GM19328 (cell line): ENCODE results near the gene RXFP2.

Source experiments
- ATAC-seq: cut with Tn5 transposase; IDR thresholded peaks from one replicate; pipeline ENCODE4 v1.9.1; 2021; ENCODE audit warnings: mild to moderate bottlenecking, moderate library complexity; ENCODE audit not compliant: unreplicated experiment

Gene RXFP2, protein sequence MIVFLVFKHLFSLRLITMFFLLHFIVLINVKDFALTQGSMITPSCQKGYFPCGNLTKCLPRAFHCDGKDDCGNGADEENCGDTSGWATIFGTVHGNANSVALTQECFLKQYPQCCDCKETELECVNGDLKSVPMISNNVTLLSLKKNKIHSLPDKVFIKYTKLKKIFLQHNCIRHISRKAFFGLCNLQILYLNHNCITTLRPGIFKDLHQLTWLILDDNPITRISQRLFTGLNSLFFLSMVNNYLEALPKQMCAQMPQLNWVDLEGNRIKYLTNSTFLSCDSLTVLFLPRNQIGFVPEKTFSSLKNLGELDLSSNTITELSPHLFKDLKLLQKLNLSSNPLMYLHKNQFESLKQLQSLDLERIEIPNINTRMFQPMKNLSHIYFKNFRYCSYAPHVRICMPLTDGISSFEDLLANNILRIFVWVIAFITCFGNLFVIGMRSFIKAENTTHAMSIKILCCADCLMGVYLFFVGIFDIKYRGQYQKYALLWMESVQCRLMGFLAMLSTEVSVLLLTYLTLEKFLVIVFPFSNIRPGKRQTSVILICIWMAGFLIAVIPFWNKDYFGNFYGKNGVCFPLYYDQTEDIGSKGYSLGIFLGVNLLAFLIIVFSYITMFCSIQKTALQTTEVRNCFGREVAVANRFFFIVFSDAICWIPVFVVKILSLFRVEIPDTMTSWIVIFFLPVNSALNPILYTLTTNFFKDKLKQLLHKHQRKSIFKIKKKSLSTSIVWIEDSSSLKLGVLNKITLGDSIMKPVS

DNA sequence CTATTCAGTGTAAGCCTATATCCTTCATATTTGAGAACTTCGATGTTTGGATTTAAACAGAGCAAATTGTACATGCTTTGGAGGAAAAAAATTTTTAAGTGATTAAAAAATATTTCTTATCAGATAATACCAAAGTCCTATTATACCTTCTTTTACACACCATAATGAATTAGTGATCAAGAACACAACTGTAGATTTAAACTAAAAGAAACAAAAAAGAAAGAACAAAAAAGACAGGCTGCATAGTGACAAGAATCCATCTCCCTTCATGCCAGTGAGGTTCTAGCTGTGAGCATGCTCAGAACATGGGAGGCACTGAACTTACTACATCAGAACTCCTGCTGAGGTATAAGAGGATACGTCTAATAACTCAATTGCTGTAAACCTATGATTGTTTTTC, at the start of gene RXFP2:
RXFP2 (plus strand) TSS at position 301 of the 400 bp plus-strand sequence; CDS start at position 388, 87 bp downstream.
- ATAC-seq, result no peak

DNA sequence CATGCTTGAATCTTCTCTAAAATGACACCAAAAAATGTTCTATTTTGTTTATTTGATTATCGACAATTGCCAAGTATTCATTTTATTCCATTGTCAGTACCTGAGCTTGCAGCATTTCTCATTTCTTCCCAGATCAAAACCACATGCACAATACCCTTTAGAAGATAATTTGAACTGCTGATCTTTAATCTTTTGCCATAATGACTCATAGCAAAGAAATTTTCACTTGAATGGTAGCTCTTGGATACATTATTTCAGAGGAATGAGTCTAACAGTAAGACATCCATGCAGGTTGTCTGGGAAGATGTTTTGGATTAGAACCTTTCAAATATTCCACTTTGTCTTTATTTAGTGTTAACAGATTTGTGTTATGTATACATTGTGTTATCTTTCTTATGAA, 42.0 kb upstream of the RXFP2 start:
- no peak for ATAC-seq

DNA sequence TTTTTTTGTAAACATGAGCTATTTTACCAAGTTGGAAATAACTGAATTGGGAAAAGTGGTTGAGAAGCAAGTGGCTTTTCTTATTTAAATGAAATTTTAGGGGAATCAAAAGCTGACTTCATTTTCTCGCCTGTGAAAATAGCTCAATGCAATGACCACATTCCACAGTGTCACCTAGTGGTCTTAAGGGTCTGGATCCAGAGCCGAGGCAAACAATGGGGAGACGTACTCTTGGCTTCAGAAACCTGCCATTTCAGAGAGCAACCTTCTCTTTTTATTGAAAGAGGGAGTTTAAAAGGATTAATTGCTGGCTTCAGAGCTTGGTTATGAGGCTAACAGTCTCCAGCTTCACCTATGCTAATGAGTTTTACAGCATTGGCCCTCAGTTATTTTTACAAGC, 39.7 kb upstream of the RXFP2 start:
- no peak for ATAC-seq

DNA sequence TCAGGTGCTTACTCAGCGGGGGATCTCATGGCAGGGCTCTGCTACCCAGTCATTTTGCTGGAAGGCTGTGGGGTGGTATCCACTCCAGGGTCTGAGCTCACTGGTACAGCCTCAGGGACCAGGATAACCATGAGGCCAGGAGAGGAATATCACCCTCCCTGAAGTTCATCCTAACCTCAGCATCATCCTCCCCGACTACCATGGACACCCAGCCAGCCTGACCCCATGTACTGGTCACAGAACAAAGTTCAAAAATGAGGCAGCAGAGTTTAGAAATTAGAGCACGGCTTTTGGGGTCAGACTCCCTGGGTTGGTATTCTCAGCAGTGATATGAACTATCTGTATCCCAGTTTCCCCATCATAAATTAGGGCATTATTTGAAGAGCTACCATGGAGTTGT, 35.5 kb upstream of the RXFP2 start:
- no peak for ATAC-seq

DNA sequence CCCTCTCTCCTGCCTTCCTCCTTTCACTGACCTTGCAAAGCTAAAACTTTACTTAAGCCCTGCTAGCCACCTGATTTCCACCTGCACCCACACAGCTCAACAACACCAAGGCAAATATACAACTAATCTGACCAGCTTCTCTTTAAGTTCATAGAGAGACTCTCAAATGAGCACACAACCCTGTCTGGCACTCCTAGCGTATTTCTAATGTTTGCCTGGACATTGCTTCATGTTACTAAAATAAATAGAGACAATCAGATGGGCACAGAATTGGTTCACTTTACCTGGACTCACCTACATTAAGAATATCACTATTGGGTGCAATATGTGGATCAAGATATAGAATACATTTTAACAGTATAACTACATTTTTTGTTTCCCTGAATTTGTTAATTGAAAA, 33.2 kb upstream of the RXFP2 start:
- no peak for ATAC-seq

DNA sequence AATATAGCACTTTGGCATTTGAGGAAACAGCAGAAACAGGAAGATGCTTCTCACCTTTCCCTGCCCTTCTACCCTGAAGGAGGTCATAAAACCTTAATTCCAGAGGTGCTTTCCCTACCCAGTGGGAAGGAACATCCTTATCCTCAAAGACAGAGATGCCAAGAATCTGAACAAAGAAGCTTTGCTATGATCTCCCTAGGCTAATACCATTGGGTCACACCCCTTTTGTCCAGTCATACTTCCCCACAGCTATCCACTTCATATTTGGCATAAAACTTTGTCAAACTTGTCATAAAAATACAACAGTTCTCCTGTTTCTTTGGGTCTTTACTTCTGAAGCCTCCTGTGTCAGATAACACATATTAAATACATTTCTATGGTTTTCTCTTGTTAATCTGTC, 21.7 kb upstream of the RXFP2 start:
- ATAC-seq, result no peak

DNA sequence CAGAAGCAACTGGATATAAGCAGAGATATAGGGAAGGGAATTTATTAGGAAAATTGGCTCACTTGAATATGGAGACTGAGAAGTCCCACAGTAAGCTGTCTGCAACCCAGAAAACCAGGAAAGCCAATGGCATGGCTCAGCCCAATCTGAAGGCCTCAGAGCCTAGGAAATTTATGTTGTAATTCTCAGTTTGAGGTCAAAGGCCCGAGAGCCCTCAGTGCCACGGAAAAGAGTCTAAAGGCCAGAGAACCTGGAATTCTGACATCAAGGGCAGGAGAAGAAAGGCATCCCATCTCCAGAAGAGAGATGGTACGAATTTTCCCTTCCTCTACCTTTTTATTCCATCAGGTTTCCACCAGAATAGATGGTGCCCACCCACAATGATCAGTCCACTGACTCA, 20.1 kb upstream of the RXFP2 start:
- no peak for ATAC-seq

DNA sequence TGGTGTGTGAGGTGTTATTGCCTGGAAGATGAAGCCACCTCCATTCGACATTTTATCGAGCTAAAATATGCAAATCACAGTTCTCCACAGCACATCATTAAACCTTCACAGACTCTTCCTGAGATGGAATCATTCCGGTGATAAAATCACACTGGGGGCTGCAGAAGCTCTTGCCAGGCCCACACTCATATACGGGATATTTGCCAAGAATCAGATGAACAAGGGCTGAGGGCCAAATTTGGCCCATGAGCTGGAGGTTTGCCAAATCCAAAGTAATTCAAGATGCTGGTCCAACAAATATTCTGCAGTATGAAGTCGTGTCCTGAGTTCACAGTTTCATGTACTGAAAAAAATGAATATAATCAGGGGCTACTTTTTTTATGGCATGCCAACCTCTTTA, 16.7 kb upstream of the RXFP2 start:
- ATAC-seq, result no peak

DNA sequence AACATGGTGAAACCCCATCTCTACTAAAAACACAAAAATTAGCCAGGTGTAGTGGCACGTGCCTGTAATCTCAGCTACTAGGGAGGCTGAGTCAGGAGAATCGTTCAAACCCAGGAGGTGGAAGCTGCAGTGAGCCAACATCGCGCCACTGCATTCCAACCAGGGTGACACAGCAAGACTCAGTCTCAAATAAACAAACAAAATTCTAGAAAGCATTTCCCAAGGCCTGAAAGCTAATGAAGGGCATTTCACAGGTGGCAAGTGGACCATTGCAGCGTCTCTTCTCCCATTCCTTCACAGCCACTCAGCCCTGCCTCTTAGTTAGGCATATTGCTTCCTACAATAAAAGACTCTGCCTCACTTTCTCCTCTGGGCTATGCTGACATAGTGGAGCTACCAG, 13.5 kb upstream of the RXFP2 start:
- no peak for ATAC-seq

DNA sequence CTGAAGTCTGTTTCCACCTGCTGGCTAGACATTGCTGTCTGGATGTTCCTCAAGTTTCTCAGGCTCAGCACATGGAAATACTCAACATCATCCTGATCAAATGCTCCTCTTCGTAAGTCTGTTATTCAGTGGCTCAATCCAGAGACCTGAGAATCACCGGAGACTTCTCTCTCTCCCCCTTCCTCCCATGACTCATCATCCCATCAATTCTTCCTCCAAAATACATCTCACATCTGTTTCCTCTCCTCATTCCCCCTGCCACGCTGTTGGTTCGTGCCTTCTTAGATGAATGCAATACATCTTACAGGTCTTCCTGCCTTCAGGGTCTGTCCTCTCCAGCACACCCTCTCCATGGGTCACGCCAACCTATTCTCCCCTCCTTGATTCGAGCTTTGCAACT, 7.4 kb upstream of the RXFP2 start:
- no peak for ATAC-seq

DNA sequence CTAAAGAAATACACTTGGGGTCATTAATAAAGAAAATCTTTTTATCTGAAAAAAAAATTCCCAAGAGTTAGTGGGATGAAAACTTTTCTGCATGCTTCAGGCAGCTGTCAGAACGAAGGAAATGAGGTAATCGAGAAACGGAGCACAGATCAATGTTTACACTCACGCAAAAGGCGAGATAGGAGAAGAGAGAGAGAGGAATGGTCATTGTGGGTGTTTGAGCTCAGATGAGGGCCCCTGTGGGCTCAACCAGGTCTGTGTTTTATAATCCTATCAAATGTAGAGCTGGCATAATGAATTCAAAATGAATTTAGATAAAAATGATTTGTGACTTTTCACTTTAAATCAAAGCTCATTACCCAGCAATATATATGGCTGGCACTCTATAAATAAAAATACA, 6.3 kb upstream of the RXFP2 start:
- no peak for ATAC-seq

DNA sequence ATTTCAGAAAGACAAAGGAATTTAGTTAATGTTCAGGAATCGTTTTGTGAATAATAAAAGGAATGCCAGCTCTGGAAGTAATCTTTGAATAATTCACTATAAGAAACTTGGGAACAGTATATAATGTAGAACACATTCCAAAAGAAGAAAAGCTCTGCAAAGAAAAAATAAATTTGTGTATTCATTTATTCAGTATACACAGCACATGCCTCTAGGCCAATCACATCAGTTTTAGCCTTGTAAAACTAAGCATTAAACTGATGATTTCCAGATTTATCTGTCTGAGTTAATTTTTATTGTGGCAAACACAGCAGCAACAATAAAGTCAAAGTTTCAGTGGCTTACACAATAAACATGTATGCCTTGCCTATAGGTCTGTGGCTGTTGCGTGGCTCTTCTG, 5.7 kb upstream of the RXFP2 start:
- ATAC-seq, result no peak

DNA sequence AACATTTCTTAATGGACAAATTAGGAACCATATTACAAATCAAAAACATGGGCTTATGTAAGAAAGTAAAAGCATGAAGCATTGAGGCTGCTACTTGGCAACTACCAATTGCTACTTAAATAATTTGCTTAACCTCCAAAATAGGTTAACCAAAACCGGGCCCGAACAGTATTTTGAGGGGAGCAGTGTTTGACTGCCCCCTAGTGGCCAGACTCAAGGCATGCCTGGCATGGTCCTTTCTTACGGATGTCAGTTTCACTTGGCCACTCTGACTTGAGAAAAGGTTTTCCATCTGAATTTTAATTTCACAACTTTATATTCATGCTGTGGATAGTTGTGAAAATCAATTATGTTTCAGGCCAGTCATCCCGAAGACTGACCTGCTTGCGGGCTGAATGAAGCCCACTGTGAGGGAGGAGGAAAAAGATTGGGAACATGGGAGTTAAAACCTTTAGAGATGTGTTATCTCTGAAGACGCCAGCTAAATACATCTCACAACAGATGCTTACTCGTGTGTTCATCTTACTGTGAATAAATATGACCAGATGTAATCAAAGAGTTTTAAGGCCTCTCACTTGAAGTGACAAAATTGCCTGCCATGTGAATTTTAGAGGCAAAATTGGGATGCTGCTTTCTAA, 2.9 kb downstream of the RXFP2 start:
- ATAC-seq, result peak; percentile 67

DNA sequence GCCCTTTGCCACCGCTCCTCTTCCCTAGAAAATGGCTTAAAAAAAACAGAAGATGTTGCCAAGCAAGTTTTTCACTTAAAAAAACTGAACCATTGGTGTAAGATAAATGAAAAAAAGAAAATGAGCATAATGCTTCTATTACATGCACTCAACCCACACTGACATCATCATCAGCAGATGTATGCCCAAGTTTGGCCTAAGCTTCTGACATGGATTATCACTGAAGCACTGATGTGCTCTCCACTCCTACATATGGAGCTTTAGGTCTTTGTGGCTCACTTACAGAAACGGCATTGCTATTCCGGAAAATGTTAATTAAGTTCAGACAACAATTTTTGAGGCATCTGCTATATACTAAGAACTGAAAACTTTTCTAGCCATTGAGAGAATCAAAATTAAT, 8.0 kb downstream of the RXFP2 start:
- no peak for ATAC-seq

DNA sequence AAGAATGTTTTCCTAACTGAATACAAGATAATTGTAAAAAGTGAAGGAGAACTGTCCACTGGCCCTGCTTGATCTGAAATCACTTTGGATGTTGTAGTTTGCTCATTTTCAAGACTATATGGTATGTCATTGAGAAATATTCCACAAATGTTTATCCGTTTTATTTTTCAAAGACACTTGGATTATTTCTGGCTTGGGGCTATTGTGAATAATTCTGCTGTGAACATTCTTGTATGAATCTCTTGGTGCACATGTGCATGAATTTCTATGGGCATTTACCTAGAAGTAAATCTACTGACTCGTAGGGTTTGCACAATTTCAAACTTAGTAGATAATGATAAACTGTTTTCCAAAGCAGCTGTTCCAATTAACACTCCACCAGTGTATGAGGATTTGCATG, 8.6 kb downstream of the RXFP2 start:
- no peak for ATAC-seq

DNA sequence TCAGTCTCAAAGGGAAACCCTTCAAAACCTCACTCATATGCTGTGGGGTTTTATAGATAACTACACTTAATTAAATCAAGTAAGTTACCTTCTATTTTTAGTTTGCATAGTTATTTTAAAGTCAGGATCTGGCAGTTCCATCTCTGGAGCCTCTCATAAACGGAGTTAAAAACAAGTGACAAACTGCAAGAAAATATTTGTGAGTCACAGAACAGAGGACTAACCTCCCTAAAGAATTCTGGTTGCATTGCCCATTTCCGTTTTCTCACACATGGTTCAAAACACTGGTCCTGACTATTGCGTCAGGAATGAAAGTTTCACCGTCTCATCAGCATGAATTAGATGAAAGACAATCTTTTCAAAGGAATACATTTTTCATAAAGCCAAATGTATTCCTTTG, 10.6 kb downstream of the RXFP2 start:
- no peak for ATAC-seq

DNA sequence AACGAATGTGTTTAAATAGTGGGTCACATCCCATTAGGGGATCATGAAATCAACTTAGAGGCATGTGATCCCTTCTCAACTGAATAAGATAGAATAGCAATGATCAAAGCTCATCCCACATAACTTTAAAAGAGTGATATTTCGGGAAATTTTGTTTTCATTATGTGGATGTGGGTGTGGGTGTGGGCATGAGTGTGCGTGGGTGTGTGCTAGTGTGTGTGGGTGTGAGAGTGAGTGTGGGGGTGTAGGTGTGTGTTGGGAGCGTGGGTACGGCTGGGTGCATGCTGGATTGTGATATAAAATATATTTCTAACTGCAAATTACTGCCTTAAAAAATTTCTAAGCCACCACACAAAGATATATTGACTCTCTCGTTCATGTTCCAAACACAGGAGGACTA, 15.9 kb downstream of the RXFP2 start:
- ATAC-seq, result no peak

DNA sequence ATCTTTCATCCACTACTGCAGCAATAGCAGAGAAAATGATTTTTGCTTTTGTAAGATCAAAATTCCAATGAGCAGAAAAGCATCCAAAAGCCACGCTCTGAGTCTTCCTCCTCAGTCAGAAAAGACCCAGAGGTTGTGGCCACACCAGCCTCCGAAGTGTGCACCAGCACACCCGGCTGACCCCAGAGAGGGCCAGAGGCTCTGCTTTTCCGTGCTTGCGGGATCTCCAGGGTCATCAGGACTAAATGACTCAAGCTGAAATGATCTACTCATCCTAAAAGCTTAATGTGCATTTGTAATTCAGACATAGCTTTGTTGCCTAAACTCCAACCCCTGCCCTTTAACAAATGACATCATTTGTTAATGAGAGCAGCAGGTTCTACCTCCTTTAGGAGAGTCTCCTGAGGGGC, 16.5 kb downstream of the RXFP2 start:
- no peak for ATAC-seq

DNA sequence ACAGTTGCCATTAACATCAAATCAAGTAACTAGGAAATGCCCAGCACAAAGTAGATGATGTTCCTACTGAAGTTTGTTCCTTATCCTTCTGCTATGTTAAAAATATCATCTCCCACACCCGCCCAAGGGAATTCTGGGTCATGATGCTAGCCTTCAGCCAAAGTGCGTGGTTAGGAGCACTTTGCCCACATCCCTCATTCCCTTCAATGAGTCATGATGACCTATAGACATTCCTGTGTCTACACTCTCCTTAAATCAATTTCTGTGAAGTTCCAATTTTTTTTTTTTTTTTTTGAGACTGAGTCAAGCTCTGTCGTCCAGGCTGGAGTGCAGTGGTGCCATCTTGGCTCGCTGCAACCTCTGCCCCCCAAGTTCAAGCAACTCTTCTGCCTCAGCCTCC, 17.0 kb downstream of the RXFP2 start:
- no peak for ATAC-seq

DNA sequence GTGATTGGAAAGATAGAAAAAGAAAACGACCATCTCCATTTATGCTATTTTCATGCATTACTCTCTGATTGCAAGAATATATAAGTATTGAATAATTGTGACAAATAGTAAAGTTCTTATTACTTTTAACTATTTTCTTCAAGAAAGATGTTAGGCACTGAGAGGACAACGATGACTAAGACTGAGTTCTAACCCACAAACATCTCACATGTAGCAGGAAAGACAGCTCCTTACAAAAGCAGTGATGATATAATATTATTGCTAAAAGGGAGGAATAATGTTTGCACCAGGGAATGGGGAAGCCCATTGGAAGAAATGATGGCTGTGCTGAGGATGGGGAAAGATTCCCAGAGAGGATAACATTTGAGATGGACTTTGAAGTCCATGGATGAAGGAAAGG, 22.6 kb downstream of the RXFP2 start:
- ATAC-seq, result no peak

DNA sequence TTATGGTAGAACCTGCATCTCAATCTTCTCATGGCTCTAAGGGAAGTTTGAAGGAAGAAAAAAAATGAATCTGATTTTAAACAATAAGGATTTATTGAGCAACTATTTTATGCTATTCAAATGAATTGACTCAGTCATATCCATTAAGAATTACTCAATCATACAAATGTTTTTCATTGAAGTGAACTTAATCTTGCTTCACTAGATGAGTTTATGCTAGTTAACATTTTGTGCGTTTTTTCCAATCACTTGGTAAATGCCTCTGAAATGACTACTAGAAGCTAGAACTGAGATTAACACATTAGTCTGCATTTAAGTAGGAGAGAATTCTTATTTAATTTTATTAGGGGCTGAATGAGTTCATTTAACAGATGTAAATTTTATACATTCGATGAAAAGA, 25.2 kb downstream of the RXFP2 start:
- no peak for ATAC-seq
